ENCODE measurements around the gene PIEZO2. TPM values are rescaled to one million over a fixed set of nuclear protein-coding genes. Genes with fewer than 3 reads are reported as not detected.

Gene PIEZO2
- total RNA-seq, 1 donor from 2014 or later, result 8.4 TPM

GRCh38 chr18:11052800-11053199 is 96.6 kb downstream of the PIEZO2 start:
- no peak overlapping the region for H3K27ac Mint-ChIP-seq (ENCODE audit: unreplicated experiment)
- no peaks in the 10 kb centered on the region for H3K36me3 Mint-ChIP-seq (ENCODE audit: low read depth, unreplicated experiment)
- no peak overlapping the region for H3K4me3 Mint-ChIP-seq (ENCODE audit: unreplicated experiment)
- DNase-seq (ENCODE audit: low spot score), result no peak
- peaks cover 4% of the 10 kb centered on the region for H3K4me1 Mint-ChIP-seq (ENCODE audit: unreplicated experiment)
- no peak for TF ChIP-seq CTCF (IDR thresholded peaks at IDR 0.05; ENCODE audit: unreplicated experiment)
- peaks cover 1% of the 10 kb centered on the region for H3K27me3 Mint-ChIP-seq (ENCODE audit: unreplicated experiment)
- no peaks in the 10 kb centered on the region for H3K9me3 Mint-ChIP-seq (ENCODE audit: unreplicated experiment)

- no peaks in the 10 kb centered on the region for H3K27me3 Mint-ChIP-seq (ENCODE audit: unreplicated experiment)
- DNase-seq (ENCODE audit: low spot score), result no peak
- no peaks in the 10 kb centered on the region for H3K36me3 Mint-ChIP-seq (ENCODE audit: low read depth, unreplicated experiment)
- no peak for TF ChIP-seq CTCF (IDR thresholded peaks at IDR 0.05; ENCODE audit: unreplicated experiment)
- no peak overlapping the region for H3K4me3 Mint-ChIP-seq (ENCODE audit: unreplicated experiment)
- no peak overlapping the region for H3K27ac Mint-ChIP-seq (ENCODE audit: unreplicated experiment)
- no peaks in the 10 kb centered on the region for H3K9me3 Mint-ChIP-seq (ENCODE audit: unreplicated experiment)
- peaks cover 7% of the 10 kb centered on the region for H3K4me1 Mint-ChIP-seq (ENCODE audit: unreplicated experiment)
Observed at GRCh38 chr18:11051462-11051861, 97.9 kb downstream of the PIEZO2 start.

GRCh38 chr18:11050966-11051365 is 98.4 kb downstream of the PIEZO2 start:
- Mint-ChIP-seq H3K4me1 (ENCODE audit: unreplicated experiment) (peaks cover 7% of the 10 kb centered on the region), H3K27me3 (ENCODE audit: unreplicated experiment) (no peaks in the 10 kb centered on the region), H3K9me3 (ENCODE audit: unreplicated experiment) (no peaks in the 10 kb centered on the region), H3K27ac (ENCODE audit: unreplicated experiment) (no peak overlapping the region), H3K4me3 (ENCODE audit: unreplicated experiment) (no peak overlapping the region), H3K36me3 (ENCODE audit: low read depth, unreplicated experiment) (no peaks in the 10 kb centered on the region)
- DNase-seq (ENCODE audit: low spot score), result no peak
- no peak for TF ChIP-seq CTCF (IDR thresholded peaks at IDR 0.05; ENCODE audit: unreplicated experiment)

- DNase-seq (ENCODE audit: low spot score), result no peak
- no peak for TF ChIP-seq CTCF (IDR thresholded peaks at IDR 0.05; ENCODE audit: unreplicated experiment)
- Mint-ChIP-seq H3K36me3 (ENCODE audit: low read depth, unreplicated experiment) (no peaks in the 10 kb centered on the region), H3K4me1 (ENCODE audit: unreplicated experiment) (peaks cover 7% of the 10 kb centered on the region), H3K27ac (ENCODE audit: unreplicated experiment) (no peak overlapping the region), H3K9me3 (ENCODE audit: unreplicated experiment) (no peaks in the 10 kb centered on the region), H3K4me3 (ENCODE audit: unreplicated experiment) (no peak overlapping the region), H3K27me3 (ENCODE audit: unreplicated experiment) (no peaks in the 10 kb centered on the region)
Observed at GRCh38 chr18:11047817-11048216, 101.6 kb downstream of the PIEZO2 start.

- H3K4me3 Mint-ChIP-seq (ENCODE audit: unreplicated experiment), result no peak overlapping the region
- H3K27ac Mint-ChIP-seq (ENCODE audit: unreplicated experiment), result no peak overlapping the region
Observed at GRCh38 chr18:11047156-11047555, 102.2 kb downstream of the PIEZO2 start.

More at GRCh38 chr18:11047156-11047555, 102.2 kb downstream of the PIEZO2 start:
- Mint-ChIP-seq H3K4me1 (ENCODE audit: unreplicated experiment) (peaks cover 7% of the 10 kb centered on the region), H3K9me3 (ENCODE audit: unreplicated experiment) (no peaks in the 10 kb centered on the region), H3K36me3 (ENCODE audit: low read depth, unreplicated experiment) (no peaks in the 10 kb centered on the region), H3K27me3 (ENCODE audit: unreplicated experiment) (no peaks in the 10 kb centered on the region)
- DNase-seq (ENCODE audit: low spot score), result no peak
- TF ChIP-seq CTCF (IDR thresholded peaks at IDR 0.05; ENCODE audit: unreplicated experiment), result no peak

Data from endothelial cell (in vitro differentiated cells).